Measurements from ENCODE around the gene TPX2. TPM values are rescaled to one million over a fixed set of nuclear protein-coding genes. Genes with fewer than 3 reads are reported as not detected.

The TPX2 gene
- total RNA-seq, 5 donors from 2014 or later (not counting 1 experiment from before 2014, with no cell fraction given): 0.99 to 3.0 (median 1.4) TPM

DNA sequence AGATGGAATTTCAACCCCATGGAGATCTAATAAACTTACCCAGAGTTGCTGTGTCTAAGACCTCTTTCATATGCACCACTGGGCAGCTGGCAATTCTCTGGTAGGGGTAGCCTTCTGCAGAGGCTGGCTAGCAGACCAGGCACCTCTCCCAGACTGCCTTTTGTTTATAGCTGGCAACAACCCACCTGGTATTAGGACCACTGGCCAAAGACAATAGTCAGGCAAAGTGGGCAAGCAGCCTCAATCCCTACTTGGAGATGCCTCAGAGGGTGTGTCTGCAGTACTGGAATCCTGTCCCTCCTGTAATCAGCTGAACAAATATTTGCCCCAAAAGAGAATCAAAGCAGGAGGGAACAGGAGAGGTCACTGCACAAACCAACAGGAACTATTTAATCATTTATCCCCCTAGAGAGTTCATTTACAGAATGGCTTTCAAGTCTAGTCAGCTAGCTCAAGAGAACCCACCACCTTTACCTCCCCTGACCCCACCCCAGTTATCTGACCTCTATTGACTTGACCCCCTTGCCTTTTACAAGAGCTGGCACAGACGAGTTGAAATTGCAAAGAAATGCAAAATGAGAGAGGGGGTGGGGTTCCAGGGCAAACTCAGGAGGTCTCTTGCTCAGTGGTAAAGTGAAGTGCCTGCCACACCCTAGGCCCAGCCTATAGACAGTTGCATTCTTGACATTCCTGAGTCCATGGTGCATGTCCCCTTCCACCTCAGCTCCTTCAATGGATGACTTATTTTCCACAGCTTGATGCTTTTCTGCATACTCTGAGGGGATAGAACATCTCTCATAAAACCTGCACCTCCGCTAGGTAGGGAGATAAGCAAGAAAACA lies 19.2 kb upstream of the TPX2 start:
- DNase-seq (no peak), ATAC-seq (replicated peaks in 1 of 4) (no peak)
- Histone ChIP-seq H3K4me3 (ENCODE audit: control insufficient read depth in 1 of 2, extremely low read depth in 1 of 2, low read length in 1 of 2) (peak overlapping the region; percentile 25 to 83), H3K36me3 (ENCODE audit: control insufficient read depth in 2 of 2, extremely low read depth in 1 of 2, insufficient read depth in 1 of 2, low read length in 1 of 2) (peaks cover 0 to 14% of the 10 kb centered on the region in 2 donors), H3K4me1 (ENCODE audit: control insufficient read depth in 1 of 2, extremely low read depth in 1 of 2, insufficient read depth in 2 of 2, low read length in 2 of 2) (peaks cover 44 to 65% of the 10 kb centered on the region in 2 experiments), H3K9me3 (no peaks in the 10 kb centered on the region), H3K27me3 (replicated peaks in 1 of 2; ENCODE audit: control insufficient read depth in 2 of 2, extremely low read depth in 1 of 2, insufficient read depth in 2 of 2, low read length in 1 of 2) (no peaks in the 10 kb centered on the region), H3K27ac (ENCODE audit: low read length) (peak overlapping the region; percentile 47)
- H3K36me3 Mint-ChIP-seq: peaks cover 13% of the 10 kb centered on the region
- ChIA-PET POLR2A (no interaction called here), CTCF (interaction anchor here (0.6 to 9.4 kb wide), 5 partner anchors 10 to 58 kb away, joined by 3 to 282 read pairs (median 4); no protein-coding TSS in a partner anchor)
- peak overlapping the region; percentile 92 to 96 (median 92) for H3K4me3 Mint-ChIP-seq
- peaks cover 71 to 76% (median 75%) of the 10 kb centered on the region in 3 donors for H3K4me1 Mint-ChIP-seq
- H3K27ac Mint-ChIP-seq: peak overlapping the region; percentile 95 to 96
- H3K9me3 Mint-ChIP-seq: no peaks in the 10 kb centered on the region
- WGBS (ENCODE audit: insufficient coverage): no CpG with 5 or more reads among the region's 2 CpGs
- H3K27me3 Mint-ChIP-seq: no peaks in the 10 kb centered on the region

DNA sequence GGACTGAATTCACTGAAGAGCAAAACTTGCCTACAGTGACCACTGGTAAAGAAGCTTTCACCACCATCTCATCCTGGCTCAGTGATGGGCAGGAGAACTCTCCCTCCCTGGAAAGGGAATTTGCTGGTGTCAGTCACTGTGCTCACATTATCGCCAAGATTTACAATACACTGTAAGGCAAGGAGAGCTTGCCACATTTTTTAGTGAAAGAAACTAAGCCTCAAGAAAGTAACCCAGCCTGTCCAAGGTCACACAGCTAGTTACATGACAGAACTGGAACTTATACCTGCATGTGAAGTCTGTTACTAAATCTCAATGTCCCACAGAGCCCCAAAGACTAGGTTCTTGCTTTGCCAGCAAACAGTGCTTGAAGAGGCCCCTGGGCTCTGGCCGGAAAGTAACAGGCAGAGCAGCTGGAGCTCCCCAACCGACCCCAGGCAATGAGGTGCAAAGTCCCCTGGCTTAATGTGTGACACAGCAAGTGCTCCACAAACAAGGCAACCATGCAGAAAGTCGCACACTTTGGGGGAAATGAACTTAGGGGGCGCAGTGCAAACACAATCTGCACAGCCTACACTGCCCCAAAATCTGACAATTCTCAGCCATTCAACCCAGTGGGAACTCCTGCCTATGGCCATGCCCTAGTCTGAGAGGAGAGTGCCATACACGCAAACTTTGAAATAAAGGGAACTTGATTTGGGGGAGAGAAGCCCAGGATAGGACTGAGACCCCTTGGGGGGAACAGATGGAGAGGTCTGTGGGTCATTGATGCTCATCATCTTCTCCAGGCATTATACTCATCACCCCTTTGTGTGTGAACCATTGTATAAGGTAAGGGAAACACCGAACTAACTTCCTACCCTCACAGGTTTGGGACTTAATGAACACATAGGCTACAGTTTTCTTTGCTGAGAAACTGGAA lies 18.3 kb upstream of the TPX2 start:
- H3K27me3 ChIP-seq (replicated peaks in 1 of 2; ENCODE audit: control insufficient read depth in 2 of 2, extremely low read depth in 1 of 2, insufficient read depth in 2 of 2, low read length in 1 of 2): no peaks in the 10 kb centered on the region
- H3K27ac ChIP-seq (ENCODE audit: low read length): peak overlapping the region; percentile 82
- DNase-seq (peak in 13 of 35 experiments; percentile 8 to 48 (median 18)), ATAC-seq (replicated peaks in 1 of 4) (no peak)
- H3K9me3 Mint-ChIP-seq: no peaks in the 10 kb centered on the region
- ChIA-PET CTCF (interaction anchor here (0.6 to 9.4 kb wide), 5 partner anchors 7 to 59 kb away, joined by 3 to 282 read pairs (median 4); no protein-coding TSS in a partner anchor), POLR2A (interaction anchor here in 1 of 2 donors (0.5 kb wide), 1 partner anchor 23 kb away, joined by 8 read pairs; no protein-coding TSS in a partner anchor)
- H3K27ac Mint-ChIP-seq: peak overlapping the region; percentile 95 to 96
- no peaks in the 10 kb centered on the region for H3K27me3 Mint-ChIP-seq
- H3K36me3 ChIP-seq (ENCODE audit: control insufficient read depth in 2 of 2, extremely low read depth in 1 of 2, insufficient read depth in 1 of 2, low read length in 1 of 2): peaks cover 0 to 14% of the 10 kb centered on the region in 2 donors
- H3K4me1 ChIP-seq (ENCODE audit: control insufficient read depth in 1 of 2, extremely low read depth in 1 of 2, insufficient read depth in 2 of 2, low read length in 2 of 2): peaks cover 44 to 64% of the 10 kb centered on the region in 2 experiments
- H3K4me1 Mint-ChIP-seq: peaks cover 65 to 67% (median 66%) of the 10 kb centered on the region in 3 donors
- H3K36me3 Mint-ChIP-seq: peaks cover 9% of the 10 kb centered on the region
- 6% methylated on average over 2 of the region's 7 CpGs for WGBS (ENCODE audit: insufficient coverage)
- peak overlapping the region; percentile 39 to 83 for H3K4me3 ChIP-seq (ENCODE audit: control insufficient read depth in 1 of 2, extremely low read depth in 1 of 2, low read length in 1 of 2)
- peak overlapping the region; percentile 92 to 96 (median 92) for H3K4me3 Mint-ChIP-seq
- H3K9me3 ChIP-seq: no peaks in the 10 kb centered on the region

DNA sequence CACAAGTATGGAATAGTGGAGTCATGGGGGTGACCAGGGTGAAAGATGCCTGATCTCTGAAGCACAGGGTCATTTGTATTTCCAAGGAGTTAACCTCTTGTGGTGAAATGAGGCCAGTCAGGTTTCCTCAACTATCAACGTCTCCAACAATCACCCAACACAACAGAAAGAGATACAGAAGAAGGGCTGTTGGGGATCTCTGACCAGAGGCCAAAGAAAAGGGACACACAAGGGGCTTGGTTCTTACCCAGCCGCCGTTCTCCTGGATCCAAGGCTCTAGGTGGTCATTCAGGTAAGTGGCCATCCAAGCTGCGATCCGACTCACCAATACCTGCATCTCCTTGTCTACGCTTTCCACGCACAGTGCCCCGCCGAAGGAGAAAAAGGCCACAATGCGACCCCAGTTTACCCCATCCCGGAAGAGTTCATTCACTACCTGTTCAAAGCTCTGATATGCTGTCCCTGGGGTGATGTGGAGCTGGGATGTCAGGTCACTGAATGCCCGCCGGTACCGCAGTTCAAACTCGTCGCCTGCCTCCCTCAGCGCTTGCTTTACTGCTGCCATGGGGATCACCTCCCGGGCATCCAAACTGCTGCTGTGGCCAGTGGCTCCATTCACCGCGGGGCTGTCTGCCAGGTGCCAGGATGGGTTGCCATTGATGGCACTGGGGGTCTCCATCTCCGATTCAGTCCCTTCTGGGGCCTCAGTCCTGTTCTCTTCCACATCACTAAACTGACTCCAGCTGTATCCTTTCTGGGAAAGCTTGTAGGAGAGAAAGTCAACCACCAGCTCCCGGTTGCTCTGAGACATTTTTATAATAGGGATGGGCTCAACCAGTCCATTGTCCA lies 17.5 kb upstream of the TPX2 start:
- H3K27me3 ChIP-seq (replicated peaks in 1 of 2; ENCODE audit: control insufficient read depth in 2 of 2, extremely low read depth in 1 of 2, insufficient read depth in 2 of 2, low read length in 1 of 2): no peaks in the 10 kb centered on the region
- peaks cover 57 to 58% (median 57%) of the 10 kb centered on the region in 3 donors for H3K4me1 Mint-ChIP-seq
- CTCF ChIA-PET: interaction anchor here (0.6 to 9.4 kb wide), 6 partner anchors 8 to 132 kb away, joined by 3 to 282 read pairs (median 4); no protein-coding TSS in a partner anchor
- POLR2A ChIA-PET: no interaction called here
- H3K27ac Mint-ChIP-seq: peak overlapping the region; percentile 95 to 96
- peaks cover 4% of the 10 kb centered on the region for H3K36me3 Mint-ChIP-seq
- no peaks in the 10 kb centered on the region for H3K27me3 Mint-ChIP-seq
- H3K27ac ChIP-seq (ENCODE audit: low read length): peak overlapping the region; percentile 82
- DNase-seq: peak in 1 of 35 experiments; percentile 23
- no peaks in the 10 kb centered on the region for H3K9me3 Mint-ChIP-seq
- H3K4me3 ChIP-seq (ENCODE audit: control insufficient read depth in 1 of 2, extremely low read depth in 1 of 2, low read length in 1 of 2): peak overlapping the region; percentile 83 to 96
- H3K9me3 ChIP-seq: no peaks in the 10 kb centered on the region
- peaks cover 0 to 14% of the 10 kb centered on the region in 2 donors for H3K36me3 ChIP-seq (ENCODE audit: control insufficient read depth in 2 of 2, extremely low read depth in 1 of 2, insufficient read depth in 1 of 2, low read length in 1 of 2)
- WGBS (ENCODE audit: insufficient coverage): 18% methylated on average over 11 of the region's 22 CpGs
- no peak for ATAC-seq (replicated peaks in 1 of 4)
- H3K4me1 ChIP-seq (ENCODE audit: control insufficient read depth in 1 of 2, extremely low read depth in 1 of 2, insufficient read depth in 2 of 2, low read length in 2 of 2): peaks cover 39 to 56% of the 10 kb centered on the region in 2 experiments
- H3K4me3 Mint-ChIP-seq: peak overlapping the region; percentile 92 to 96 (median 92)

DNA sequence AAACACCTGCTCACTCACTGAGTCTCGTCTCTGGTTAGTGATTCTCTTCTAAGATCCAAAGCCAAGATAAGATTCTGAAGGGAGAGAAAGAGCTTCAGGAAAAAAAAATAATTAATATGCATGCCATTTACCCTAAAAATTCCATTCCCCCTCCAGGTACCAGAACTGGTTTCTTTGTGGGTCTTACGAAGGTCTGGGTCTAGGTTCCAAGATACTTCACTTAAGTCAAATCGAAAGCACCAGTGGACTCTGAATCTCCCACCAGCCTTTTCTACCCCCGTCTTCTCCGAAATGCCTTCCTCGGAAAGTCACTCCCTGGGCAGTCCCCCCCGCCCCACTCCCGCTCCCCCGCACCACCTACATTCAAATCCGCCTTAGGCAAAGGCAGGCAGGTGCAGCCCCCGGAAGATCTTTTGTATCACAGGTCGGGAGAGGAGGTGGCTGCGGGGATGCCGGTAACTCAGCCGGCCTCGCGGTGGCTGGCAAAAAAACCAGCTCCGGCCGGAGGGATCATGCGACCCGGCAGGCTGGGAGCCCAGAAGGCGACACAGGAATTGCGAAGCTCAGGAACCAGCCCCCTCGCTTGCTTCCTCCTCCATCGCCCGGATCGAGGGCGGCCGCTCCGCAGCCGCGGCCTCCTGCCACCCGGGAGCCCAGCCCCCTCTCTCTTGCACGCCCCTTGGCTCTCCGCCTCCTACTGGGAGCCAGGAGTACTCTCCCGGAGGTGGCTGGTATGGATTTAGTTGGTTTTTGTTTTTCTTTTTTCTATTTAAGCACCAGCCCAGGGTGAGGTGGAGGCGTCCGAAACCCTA lies 16.6 kb upstream of the TPX2 start, which contains the start of gene BCL2L1:
Gene BCL2L1 (minus strand): TSS at position 612 of the 812 bp plus-strand sequence. CDS start 650 bp downstream, outside the sequence.
- peak; percentile 14 to 29 (median 27) for ATAC-seq (replicated peaks in 1 of 4)
- no peaks in the 10 kb centered on the region for H3K27me3 Mint-ChIP-seq
- ChIA-PET CTCF (interaction anchor here (0.6 to 9.4 kb wide), 21 partner anchors 9 to 387 kb away, joined by 3 to 282 read pairs (median 5); partner anchors contain the start of genes PDRG1 (in 1 of the 2), TM9SF4 (in 1 of the 2) and TPX2 (in 1 of the 2)), POLR2A (interaction anchor here in 1 of 2 donors (1.6 kb wide), 1 partner anchor 61 kb away, joined by 13 read pairs; no protein-coding TSS in a partner anchor)
- 0% methylated on average over 15 of the region's 38 CpGs for WGBS (ENCODE audit: insufficient coverage)
- no peaks in the 10 kb centered on the region for H3K9me3 ChIP-seq
- H3K4me1 ChIP-seq (ENCODE audit: control insufficient read depth in 1 of 2, extremely low read depth in 1 of 2, insufficient read depth in 2 of 2, low read length in 2 of 2): peaks cover 36 to 49% of the 10 kb centered on the region in 2 experiments
- H3K36me3 ChIP-seq (ENCODE audit: control insufficient read depth in 2 of 2, extremely low read depth in 1 of 2, insufficient read depth in 1 of 2, low read length in 1 of 2): peaks cover 0 to 14% of the 10 kb centered on the region in 2 donors
- peaks cover 48 to 50% (median 49%) of the 10 kb centered on the region in 3 donors for H3K4me1 Mint-ChIP-seq
- peak within 1 kb of the TSS; percentile 92 to 96 (median 92) for H3K4me3 Mint-ChIP-seq
- H3K4me3 ChIP-seq (ENCODE audit: control insufficient read depth in 1 of 2, extremely low read depth in 1 of 2, low read length in 1 of 2): peak within 1 kb of the TSS; percentile 83 to 96
- peak; percentile 22 to 74 (median 45) for DNase-seq
- H3K36me3 Mint-ChIP-seq: peaks cover 4% of the 10 kb centered on the region
- peak within 1 kb of the TSS; percentile 82 for H3K27ac ChIP-seq (ENCODE audit: low read length)
- peak within 1 kb of the TSS; percentile 95 to 96 for H3K27ac Mint-ChIP-seq
- no peaks in the 10 kb centered on the region for H3K27me3 ChIP-seq (replicated peaks in 1 of 2; ENCODE audit: control insufficient read depth in 2 of 2, extremely low read depth in 1 of 2, insufficient read depth in 2 of 2, low read length in 1 of 2)
- H3K9me3 Mint-ChIP-seq: no peaks in the 10 kb centered on the region

DNA sequence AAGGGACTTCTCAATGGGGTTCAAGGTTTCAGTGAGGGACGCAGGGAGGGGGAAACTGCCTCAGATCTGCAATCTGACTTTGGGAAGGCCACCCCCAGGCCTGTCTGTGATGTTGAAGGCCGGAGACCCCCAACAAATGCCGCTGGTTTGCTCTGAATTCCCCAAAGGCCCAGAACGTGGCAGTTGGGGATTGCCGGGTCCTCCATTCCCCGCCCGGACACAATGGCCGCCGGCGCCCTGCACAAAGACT lies 16.1 kb upstream of the TPX2 start:
- Mint-ChIP-seq H3K4me3 (peak overlapping the region; percentile 92 to 96 (median 92)), H3K27me3 (no peaks in the 10 kb centered on the region), H3K9me3 (no peaks in the 10 kb centered on the region), H3K4me1 (peaks cover 43 to 45% (median 43%) of the 10 kb centered on the region in 3 donors), H3K36me3 (peaks cover 4% of the 10 kb centered on the region), H3K27ac (peak overlapping the region; percentile 95 to 96)
- ATAC-seq (replicated peaks in 1 of 4) (no peak), DNase-seq (no peak)
- Histone ChIP-seq H3K27ac (ENCODE audit: low read length) (peak overlapping the region; percentile 82), H3K27me3 (replicated peaks in 1 of 2; ENCODE audit: control insufficient read depth in 2 of 2, extremely low read depth in 1 of 2, insufficient read depth in 2 of 2, low read length in 1 of 2) (no peaks in the 10 kb centered on the region), H3K4me3 (ENCODE audit: control insufficient read depth in 1 of 2, extremely low read depth in 1 of 2, low read length in 1 of 2) (peak overlapping the region; percentile 83 to 96), H3K9me3 (no peaks in the 10 kb centered on the region), H3K4me1 (ENCODE audit: control insufficient read depth in 1 of 2, extremely low read depth in 1 of 2, insufficient read depth in 2 of 2, low read length in 2 of 2) (peaks cover 31 to 43% of the 10 kb centered on the region in 2 experiments), H3K36me3 (ENCODE audit: control insufficient read depth in 2 of 2, extremely low read depth in 1 of 2, insufficient read depth in 1 of 2, low read length in 1 of 2) (peaks cover 0 to 14% of the 10 kb centered on the region in 2 donors)
- ChIA-PET CTCF (interaction anchor here (0.6 to 9.4 kb wide), 29 partner anchors 16 to 387 kb away, joined by 3 to 282 read pairs (median 5); partner anchors contain the start of genes ID1 (in 1 of the 2), PDRG1 (in 1 of the 2), TM9SF4 (in 1 of the 2) and TPX2 (in 1 of the 2)), POLR2A (interaction anchor here in 1 of 2 donors (0.6 to 1.6 kb wide), 2 partner anchors 24 to 61 kb away, joined by 4 to 13 read pairs; no protein-coding TSS in a partner anchor)
- 1% methylated on average over 9 of the region's 10 CpGs for WGBS (ENCODE audit: insufficient coverage)

All from T-cell (primary cell).